Mammary epithelial cell (primary cell): ENCODE results near the gene HNRNPM.

Experiments used
- CTCF ChIP-seq, 2 donors: IDR thresholded peaks in 1 of 2; conservative IDR thresholded peaks in 1 of 2; 2 replicates each; pipeline ENCODE4 v1.5.1; 2011 to 2012; ENCODE audit warnings: inconsistent platforms in 2 of 2, low read length in 2 of 2, mild to moderate bottlenecking in 2 of 2, control low read depth in 1 of 2, low read depth in 1 of 2; ENCODE audit not compliant: insufficient read depth in 1 of 2; ENCODE audit errors: extremely low read depth in 1 of 2
- EZH2 ChIP-seq: IDR thresholded peaks from 2 replicates; pipeline ENCODE4 v1.6.1; 2012; ENCODE audit warnings: low read length, inconsistent platforms, borderline replicate concordance

- TF ChIP-seq CTCF (conservative IDR thresholded peaks at IDR 0.05 in 1 of 2, IDR thresholded peaks at IDR 0.05 in 1 of 2; ENCODE audit: extremely low read depth in 1 of 2, insufficient read depth in 1 of 2, low read depth in 1 of 2, low read length in 2 of 2) (no peak), EZH2 (no peak)
Observed at GRCh38 chr19:8488365-8488764, 43.6 kb downstream of the HNRNPM start.
